Osteocyte (in vitro differentiated cells): ENCODE data around the gene NUMBL. TPM values are rescaled to one million over a fixed set of nuclear protein-coding genes. Genes with fewer than 3 reads are reported as not detected.

ENCODE experiments used
- DNase-seq: peaks from one replicate; pipeline ENCODE4 v3.0.0; 2021; ENCODE audit warnings: mixed read lengths; ENCODE audit not compliant: unreplicated experiment; ENCODE audit errors: extremely low spot score
- H3K27ac Mint-ChIP-seq: one replicate; pipeline ENCODE4 v1.8.0; 2021; ENCODE audit warnings: mild to moderate bottlenecking, mixed read lengths; ENCODE audit not compliant: unreplicated experiment
- H3K27me3 Mint-ChIP-seq: one replicate; pipeline ENCODE4 v1.8.0; 2021; ENCODE audit warnings: mixed read lengths; ENCODE audit not compliant: unreplicated experiment
- H3K36me3 Mint-ChIP-seq: one replicate; pipeline ENCODE4 v1.8.0; 2021; ENCODE audit warnings: mixed read lengths; ENCODE audit not compliant: unreplicated experiment
- H3K4me1 Mint-ChIP-seq: one replicate; pipeline ENCODE4 v1.8.0; 2021; ENCODE audit warnings: mixed read lengths; ENCODE audit not compliant: unreplicated experiment
- H3K4me3 Mint-ChIP-seq: one replicate; pipeline ENCODE4 v1.8.0; 2021; ENCODE audit warnings: mild to moderate bottlenecking, moderate library complexity, mixed read lengths; ENCODE audit not compliant: unreplicated experiment
- H3K9me3 Mint-ChIP-seq: one replicate; pipeline ENCODE4 v1.8.0; 2021; ENCODE audit warnings: mixed read lengths; ENCODE audit not compliant: unreplicated experiment
- total RNA-seq: library from RNA; stranded (reverse); gene quantifications from 2 replicates; pipeline ENCODE4 v1.2.1, GENCODE V29; 2021
- TF ChIP-seq, protein P1 (sequence below): fragments of 200-600 bp; sonication (generic); IDR thresholded peaks from 2 replicates; pipeline ENCODE4 v1.5.0; 2021; ENCODE audit warnings: antibody characterized with exemption, mild to moderate bottlenecking, moderate library complexity

NUMBL gene
- total RNA-seq, 1 donor from 2014 or later = 67.1 TPM

DNA sequence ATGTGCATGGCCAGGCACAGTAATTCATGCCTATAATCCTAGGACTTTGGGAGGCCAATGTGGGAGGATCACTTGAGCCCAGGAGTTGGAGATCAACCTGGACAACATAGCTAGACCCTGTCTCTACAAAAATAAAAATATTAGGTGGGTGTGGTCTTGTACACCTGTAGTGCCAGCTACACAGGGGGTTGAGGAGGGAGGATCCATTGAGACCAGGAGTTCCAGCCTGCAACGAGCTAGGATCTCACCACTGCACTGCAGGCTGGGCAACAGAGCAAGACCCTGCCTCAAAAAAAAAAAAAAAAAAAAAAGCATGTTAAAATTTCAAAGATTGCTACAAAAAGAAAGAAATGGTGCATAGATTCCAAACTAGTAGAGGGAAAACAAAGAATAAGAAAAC, 52.1 kb downstream of the NUMBL start:
- H3K36me3 Mint-ChIP-seq = no peaks in the 10 kb centered on the region
- peaks cover 47% of the 10 kb centered on the region for H3K4me1 Mint-ChIP-seq
- no peak overlapping the region for H3K27ac Mint-ChIP-seq
- H3K27me3 Mint-ChIP-seq = peaks cover 4% of the 10 kb centered on the region
- DNase-seq = no peak
- no peaks in the 10 kb centered on the region for H3K9me3 Mint-ChIP-seq
- TF ChIP-seq, protein P1, sequence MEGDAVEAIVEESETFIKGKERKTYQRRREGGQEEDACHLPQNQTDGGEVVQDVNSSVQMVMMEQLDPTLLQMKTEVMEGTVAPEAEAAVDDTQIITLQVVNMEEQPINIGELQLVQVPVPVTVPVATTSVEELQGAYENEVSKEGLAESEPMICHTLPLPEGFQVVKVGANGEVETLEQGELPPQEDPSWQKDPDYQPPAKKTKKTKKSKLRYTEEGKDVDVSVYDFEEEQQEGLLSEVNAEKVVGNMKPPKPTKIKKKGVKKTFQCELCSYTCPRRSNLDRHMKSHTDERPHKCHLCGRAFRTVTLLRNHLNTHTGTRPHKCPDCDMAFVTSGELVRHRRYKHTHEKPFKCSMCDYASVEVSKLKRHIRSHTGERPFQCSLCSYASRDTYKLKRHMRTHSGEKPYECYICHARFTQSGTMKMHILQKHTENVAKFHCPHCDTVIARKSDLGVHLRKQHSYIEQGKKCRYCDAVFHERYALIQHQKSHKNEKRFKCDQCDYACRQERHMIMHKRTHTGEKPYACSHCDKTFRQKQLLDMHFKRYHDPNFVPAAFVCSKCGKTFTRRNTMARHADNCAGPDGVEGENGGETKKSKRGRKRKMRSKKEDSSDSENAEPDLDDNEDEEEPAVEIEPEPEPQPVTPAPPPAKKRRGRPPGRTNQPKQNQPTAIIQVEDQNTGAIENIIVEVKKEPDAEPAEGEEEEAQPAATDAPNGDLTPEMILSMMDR = no peak
- no peak overlapping the region for H3K4me3 Mint-ChIP-seq

DNA sequence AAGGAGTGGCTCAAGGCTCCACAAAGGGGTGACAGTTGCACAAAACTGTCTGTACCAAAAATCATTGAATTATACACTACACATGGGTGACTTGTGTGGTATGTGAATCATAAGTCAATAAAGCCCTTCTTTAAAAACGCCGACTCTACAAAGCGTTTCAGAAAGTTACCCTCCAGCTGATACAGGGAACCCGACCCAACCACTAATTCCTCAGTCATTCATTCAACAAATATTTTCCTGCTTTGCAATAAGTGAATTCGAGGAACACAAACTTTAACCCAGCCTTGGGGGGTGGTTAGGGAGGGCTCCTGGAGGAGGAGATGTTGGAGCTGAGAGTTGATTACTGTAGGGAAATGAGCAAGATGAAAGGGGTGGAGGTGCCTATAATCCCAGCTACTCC, 57.2 kb downstream of the NUMBL start:
- no peak for DNase-seq
- no peak overlapping the region for H3K4me3 Mint-ChIP-seq

DNA sequence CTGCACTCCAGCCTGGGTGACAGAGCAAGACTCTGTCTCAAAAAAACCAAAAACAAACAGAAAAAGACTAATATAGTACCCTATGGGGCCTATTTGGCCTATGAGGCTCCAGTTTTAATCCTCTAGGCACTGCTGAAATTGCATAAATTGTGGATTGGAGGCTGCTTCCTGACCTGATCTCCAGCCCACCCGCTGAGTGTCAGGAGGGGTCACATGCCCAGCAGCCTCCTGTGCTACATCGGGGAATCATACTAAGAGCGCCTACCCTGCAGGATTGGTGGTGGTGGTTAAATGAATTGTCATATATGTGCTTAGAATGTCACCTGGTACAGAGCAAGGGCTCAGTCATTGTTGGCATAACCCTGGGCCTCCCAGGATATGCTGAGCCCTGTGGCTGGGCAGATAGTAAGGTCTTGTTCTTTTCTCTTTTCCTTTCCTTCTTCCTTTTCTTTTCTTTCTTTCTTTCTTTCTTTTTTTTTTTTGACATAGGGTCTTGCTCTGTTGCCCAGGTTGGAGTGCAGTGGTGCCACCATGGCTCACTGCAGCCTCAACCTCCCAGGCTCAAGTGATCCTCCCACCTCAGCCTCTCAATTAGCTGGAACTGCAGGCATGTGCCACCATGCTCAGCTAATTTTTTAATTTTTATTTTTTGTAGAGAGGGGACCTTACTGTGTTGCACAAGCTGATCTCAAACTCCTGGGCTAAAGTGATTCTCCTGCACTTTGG, 58.0 kb downstream of the NUMBL start:
- peaks cover 9% of the 10 kb centered on the region for H3K36me3 Mint-ChIP-seq
- TF ChIP-seq, protein P1 = no peak
- peaks cover 23% of the 10 kb centered on the region for H3K4me1 Mint-ChIP-seq
- DNase-seq = no peak
- peaks cover 4% of the 10 kb centered on the region for H3K27me3 Mint-ChIP-seq
- no peak overlapping the region for H3K27ac Mint-ChIP-seq
- H3K9me3 Mint-ChIP-seq = no peaks in the 10 kb centered on the region
- H3K4me3 Mint-ChIP-seq = no peak overlapping the region

More for the DNA sequence above, 57.2 kb downstream of the NUMBL start:
- peaks cover 4% of the 10 kb centered on the region for H3K27me3 Mint-ChIP-seq
- peaks cover 23% of the 10 kb centered on the region for H3K4me1 Mint-ChIP-seq
- H3K9me3 Mint-ChIP-seq = no peaks in the 10 kb centered on the region
- peak overlapping the region; percentile 23 for H3K27ac Mint-ChIP-seq
- H3K36me3 Mint-ChIP-seq = peaks cover 9% of the 10 kb centered on the region
- TF ChIP-seq, protein P1 = no peak

DNA sequence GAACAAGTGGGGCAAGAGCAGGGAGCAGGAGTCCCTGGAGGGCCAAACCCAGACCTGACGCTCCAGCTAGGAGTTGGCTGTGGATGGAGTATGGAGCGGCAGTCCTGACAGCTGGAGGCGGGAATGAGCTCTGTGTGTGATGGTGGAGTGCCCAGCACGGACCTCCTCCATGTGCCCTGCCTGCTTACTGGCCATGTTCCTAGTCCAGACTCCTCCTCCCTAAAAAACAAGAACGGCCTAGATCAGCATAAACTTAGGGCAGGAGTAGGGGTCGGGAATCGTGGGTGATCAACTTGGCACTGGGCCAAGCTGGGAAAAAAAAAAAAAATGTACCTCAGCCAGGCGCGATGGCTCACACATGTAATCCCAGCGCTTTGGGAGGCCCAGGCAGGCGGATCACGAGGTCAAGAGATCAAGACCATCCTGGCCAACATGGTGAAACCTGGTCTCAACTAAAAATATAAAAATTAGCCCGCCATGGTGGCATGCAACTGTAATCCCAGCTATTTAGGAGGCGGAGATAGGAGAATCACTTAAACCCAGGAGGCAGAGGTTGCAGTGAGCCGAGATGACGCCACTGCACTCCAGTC, 59.8 kb downstream of the NUMBL start:
- DNase-seq = no peak
- Mint-ChIP-seq H3K4me3 (no peak overlapping the region), H3K27me3 (peaks cover 3% of the 10 kb centered on the region), H3K4me1 (peaks cover 23% of the 10 kb centered on the region), H3K9me3 (no peaks in the 10 kb centered on the region), H3K36me3 (peaks cover 14% of the 10 kb centered on the region), H3K27ac (no peak overlapping the region)
- TF ChIP-seq, protein P1 = no peak

DNA sequence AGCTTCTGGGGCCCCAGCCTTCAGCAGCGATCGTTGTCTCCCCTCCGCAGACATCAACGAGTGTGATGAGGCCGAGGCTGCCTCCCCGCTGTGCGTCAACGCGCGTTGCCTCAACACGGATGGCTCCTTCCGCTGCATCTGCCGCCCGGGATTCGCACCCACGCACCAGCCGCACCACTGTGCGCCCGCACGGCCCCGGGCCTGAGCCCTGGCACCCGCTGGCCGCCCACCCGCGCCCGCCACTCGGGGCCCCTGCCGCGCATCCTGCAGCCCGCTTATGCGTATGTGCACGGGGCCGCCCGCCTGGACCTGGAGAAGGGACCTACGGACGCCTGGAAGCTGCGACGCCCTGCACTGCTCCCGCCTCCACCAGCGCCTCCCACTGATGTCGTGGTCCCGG, 61.1 kb downstream of the NUMBL start:
- no peak for DNase-seq
- peaks cover 21% of the 10 kb centered on the region for H3K36me3 Mint-ChIP-seq
- H3K4me1 Mint-ChIP-seq = peaks cover 21% of the 10 kb centered on the region
- H3K27me3 Mint-ChIP-seq = no peaks in the 10 kb centered on the region
- no peaks in the 10 kb centered on the region for H3K9me3 Mint-ChIP-seq
- no peak overlapping the region for H3K4me3 Mint-ChIP-seq
- TF ChIP-seq, protein P1 = no peak
- no peak overlapping the region for H3K27ac Mint-ChIP-seq
